ENCODE results near the gene CACFD1.

Gene CACFD1

DNA sequence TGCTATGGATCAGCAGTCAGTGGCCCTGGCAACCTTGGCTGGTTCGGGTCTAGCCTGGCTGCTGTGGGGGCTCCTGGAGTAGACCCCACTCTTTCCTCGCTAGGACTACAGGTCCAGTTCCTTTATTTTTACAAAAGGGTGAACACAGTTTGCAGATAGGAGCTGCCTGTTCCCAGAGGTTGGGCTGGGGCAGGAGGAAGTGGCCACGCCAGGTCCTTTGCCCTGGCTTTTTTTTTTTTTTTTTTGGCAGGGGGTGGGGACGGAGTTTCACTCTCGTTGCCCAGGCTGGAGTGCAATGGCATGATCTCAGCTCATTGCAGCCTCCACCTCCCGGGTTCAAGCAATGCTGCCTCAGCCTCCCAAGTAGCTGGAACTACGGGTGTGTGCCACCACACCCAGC, 11.2 kb downstream of the CACFD1 start:
- TF ChIP-seq, protein P1, sequence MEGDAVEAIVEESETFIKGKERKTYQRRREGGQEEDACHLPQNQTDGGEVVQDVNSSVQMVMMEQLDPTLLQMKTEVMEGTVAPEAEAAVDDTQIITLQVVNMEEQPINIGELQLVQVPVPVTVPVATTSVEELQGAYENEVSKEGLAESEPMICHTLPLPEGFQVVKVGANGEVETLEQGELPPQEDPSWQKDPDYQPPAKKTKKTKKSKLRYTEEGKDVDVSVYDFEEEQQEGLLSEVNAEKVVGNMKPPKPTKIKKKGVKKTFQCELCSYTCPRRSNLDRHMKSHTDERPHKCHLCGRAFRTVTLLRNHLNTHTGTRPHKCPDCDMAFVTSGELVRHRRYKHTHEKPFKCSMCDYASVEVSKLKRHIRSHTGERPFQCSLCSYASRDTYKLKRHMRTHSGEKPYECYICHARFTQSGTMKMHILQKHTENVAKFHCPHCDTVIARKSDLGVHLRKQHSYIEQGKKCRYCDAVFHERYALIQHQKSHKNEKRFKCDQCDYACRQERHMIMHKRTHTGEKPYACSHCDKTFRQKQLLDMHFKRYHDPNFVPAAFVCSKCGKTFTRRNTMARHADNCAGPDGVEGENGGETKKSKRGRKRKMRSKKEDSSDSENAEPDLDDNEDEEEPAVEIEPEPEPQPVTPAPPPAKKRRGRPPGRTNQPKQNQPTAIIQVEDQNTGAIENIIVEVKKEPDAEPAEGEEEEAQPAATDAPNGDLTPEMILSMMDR (IDR thresholded peaks at IDR 0.05; ENCODE audit: insufficient read depth, low read length, missing control alignments) = no peak
- DNase-seq (ENCODE audit: low read depth, low spot score) = no peak
- H3K4me3 ChIP-seq (ENCODE audit: low read depth, low read length) = no peak overlapping the region
- CTCF ChIA-PET = no interaction called here
- POLR2A ChIA-PET = interaction anchor here (0.6 kb wide), 1 partner anchor 9 kb away, joined by 5 read pairs; no protein-coding TSS in a partner anchor

DNA sequence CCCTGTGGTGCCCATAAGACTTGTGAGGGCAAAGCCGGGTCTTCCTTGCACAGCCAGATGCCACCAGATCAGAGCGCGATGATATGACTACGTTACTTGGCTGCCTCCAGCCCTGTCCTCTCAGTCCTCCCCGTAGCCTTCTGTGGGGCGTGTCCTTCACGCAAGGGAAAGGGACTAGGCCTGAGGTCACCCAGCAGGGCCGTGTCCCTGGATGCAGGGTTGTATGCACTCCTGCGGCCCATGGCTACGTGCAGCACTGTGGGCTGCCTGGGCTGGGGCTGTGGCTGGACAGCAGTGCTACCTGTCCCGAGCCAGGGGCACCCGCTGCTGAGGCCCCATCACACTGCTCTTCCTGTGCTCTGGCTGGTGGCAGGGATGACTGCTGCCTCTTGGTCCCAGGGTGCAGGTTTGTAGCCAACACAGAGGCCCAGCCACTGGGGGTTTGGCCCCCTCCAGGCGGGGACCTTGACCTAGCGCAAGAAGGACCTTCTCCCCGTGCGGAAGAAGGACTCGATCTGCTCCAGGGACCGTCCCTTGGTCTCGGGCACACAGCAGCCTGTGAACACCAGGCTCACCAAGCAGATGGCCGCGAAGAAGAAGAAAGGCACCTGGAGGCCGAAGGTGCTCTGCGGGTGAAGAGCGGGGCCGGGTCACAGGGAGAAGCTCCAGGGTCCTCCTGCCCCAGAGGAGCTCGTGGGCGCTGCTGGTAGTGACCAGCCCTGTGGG, 11.9 kb downstream of the CACFD1 start:
- no peak overlapping the region for H3K4me3 ChIP-seq (ENCODE audit: low read depth, low read length)
- no peak for DNase-seq (ENCODE audit: low read depth, low spot score)
- ChIA-PET CTCF (no interaction called here), POLR2A (interaction anchor here (0.6 kb wide), 1 partner anchor 9 kb away, joined by 5 read pairs; no protein-coding TSS in a partner anchor)
- TF ChIP-seq, protein P1 (IDR thresholded peaks at IDR 0.05; ENCODE audit: insufficient read depth, low read length, missing control alignments) = no peak

DNA sequence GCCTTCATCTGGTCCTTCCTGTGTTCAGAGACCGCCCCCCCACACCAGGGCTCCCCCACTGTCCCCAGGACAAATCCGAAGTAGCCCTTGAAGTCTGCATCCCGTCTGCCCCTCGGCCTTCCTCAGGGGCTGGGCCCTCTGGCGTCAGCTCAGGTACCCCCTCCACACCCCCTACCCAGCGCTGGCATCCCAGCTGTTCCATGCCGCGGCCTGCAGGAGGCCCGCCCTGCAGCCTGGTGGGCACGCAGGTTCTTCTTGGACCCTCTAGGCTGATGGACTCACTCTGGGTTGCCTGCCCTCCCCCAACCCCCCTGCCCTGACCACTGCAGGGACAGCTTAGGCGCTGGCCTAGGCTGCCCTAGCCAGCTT, 12.5 kb downstream of the CACFD1 start:
- H3K4me3 ChIP-seq (ENCODE audit: low read depth, low read length) = no peak overlapping the region
- POLR2A ChIA-PET = no interaction called here
- TF ChIP-seq, protein P1 (IDR thresholded peaks at IDR 0.05; ENCODE audit: insufficient read depth, low read length, missing control alignments) = no peak
- CTCF ChIA-PET = no interaction called here
- no peak for DNase-seq (ENCODE audit: low read depth, low spot score)

DNA sequence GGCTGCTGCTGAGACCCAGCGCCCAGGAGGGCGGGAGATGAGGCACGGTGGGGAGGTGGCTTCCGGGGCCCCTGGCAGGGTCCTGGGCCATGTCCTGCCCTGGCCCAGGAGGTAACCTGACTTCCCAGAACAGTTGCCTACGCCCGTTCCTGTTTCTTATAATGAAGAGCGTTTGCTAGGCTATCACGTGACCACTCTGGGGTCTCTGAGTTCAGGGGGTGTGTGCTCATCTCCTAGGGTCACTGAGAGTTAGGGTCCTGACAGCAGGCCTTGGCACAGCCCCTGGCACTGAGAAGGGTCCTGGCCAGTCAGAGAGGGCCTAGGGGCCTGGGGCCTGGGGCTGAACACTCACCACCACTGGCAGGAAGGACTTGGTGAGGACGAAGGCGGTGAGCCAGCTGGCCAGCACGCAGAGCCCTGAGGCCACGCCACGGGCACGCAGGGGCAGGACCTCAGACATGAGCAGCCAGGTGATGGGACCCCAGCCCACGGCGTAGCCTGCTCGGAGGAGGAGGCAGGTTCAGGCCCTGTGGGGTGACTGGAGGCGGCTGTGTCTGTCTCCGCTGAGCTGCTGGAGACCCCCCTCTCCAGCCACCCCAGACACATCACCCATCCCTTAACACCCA, 13.1 kb downstream of the CACFD1 start:
- ChIA-PET CTCF (interaction anchor here (1.0 kb wide), 1 partner anchor 14 kb away, joined by 4 read pairs; no protein-coding TSS in a partner anchor), POLR2A (no interaction called here)
- no peak overlapping the region for H3K4me3 ChIP-seq (ENCODE audit: low read depth, low read length)
- DNase-seq (ENCODE audit: low read depth, low spot score) = no peak
- TF ChIP-seq, protein P1 (IDR thresholded peaks at IDR 0.05; ENCODE audit: insufficient read depth, low read length, missing control alignments) = no peak

DNA sequence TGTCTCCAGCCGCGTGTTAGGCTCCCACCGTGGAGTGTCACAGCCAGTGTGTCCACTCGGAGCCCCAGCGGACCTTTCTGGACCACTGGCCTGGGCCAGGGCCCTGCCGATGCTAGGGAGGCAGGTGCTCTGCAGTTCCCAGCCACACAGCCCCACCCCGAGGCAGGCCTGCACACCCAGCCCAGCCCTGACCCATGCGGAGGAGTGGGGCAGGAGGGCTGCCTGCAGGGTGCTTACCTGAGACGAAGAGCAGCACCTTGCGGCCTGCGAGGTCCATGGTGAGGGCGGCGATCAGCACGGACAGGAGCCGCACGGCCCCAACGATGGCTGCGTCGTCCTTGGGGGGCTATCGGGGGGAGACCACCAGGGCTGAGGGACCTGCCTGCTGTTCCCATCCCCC, 14.0 kb downstream of the CACFD1 start:
- H3K4me3 ChIP-seq (ENCODE audit: low read depth, low read length) = no peak overlapping the region
- POLR2A ChIA-PET = no interaction called here
- TF ChIP-seq, protein P1 (IDR thresholded peaks at IDR 0.05; ENCODE audit: insufficient read depth, low read length, missing control alignments) = no peak
- DNase-seq (ENCODE audit: low read depth, low spot score) = no peak
- CTCF ChIA-PET = interaction anchor here (1.0 to 1.4 kb wide), 2 partner anchors 13 to 15 kb away, joined by 4 read pairs; no protein-coding TSS in a partner anchor

DNA sequence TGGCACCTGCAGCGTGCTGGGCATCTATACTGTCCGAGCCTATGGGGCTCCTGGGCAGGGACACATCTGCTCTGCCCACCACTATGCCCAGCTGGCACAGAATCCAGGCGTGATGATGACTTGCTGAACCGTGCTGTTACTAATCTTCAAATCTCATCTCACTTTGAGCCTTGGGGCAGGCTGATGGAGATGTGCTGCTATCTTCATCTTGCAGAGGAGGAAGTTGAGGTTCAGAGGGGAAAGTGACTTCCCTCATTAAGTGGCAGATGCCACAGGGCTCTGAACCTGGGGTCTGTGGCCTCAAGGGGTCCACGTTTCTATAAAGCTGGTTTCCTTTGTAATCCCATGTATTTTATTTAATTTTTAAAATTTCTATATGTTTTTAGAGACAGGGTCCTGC, 14.4 kb downstream of the CACFD1 start:
- no peak for DNase-seq (ENCODE audit: low read depth, low spot score)
- POLR2A ChIA-PET = no interaction called here

More for the DNA sequence above, 14.4 kb downstream of the CACFD1 start:
- TF ChIP-seq, protein P1 (IDR thresholded peaks at IDR 0.05; ENCODE audit: insufficient read depth, low read length, missing control alignments) = no peak
- H3K4me3 ChIP-seq (ENCODE audit: low read depth, low read length) = no peak overlapping the region
- CTCF ChIA-PET = interaction anchor here (1.0 to 1.4 kb wide), 4 partner anchors 10 to 14 kb away, joined by 3 to 5 read pairs (median 4); no protein-coding TSS in a partner anchor
